ENCODE measurements around the gene LYST. TPM values are rescaled to one million over a fixed set of nuclear protein-coding genes. Genes with fewer than 3 reads are reported as not detected.

The LYST gene
- polyA plus RNA-seq, 1 of the 3 experiments (the other 2 are of a cell fraction), result 3.9 TPM

GRCh38 chr1:235683653-235684052 lies 183.1 kb downstream of the LYST start (continued):
- TF ChIP-seq RCOR1 (IDR thresholded peaks at IDR 0.05; ENCODE audit: low read length) (no peak), GATA2 (CRISPR knock-in tag; IDR thresholded peaks at IDR 0.05) (no peak), JUND (IDR thresholded peaks at IDR 0.05) (no peak), RXRA (IDR thresholded peaks at IDR 0.05; ENCODE audit: borderline replicate concordance, low read depth) (no peak), MEF2A (IDR thresholded peaks at IDR 0.05; ENCODE audit: borderline replicate concordance, low read depth) (no peak), RAD21 (IDR thresholded peaks at IDR 0.05; ENCODE audit: low read length) (no peak), NRF1 (IDR thresholded peaks at IDR 0.05; ENCODE audit: low read depth, low read length) (no peak)

GRCh38 chr1:235682216-235682615 lies 184.5 kb downstream of the LYST start:
- H4K20me1 ChIP-seq (ENCODE audit: insufficient read depth), result no peaks in the 10 kb centered on the region
- no peaks in the 10 kb centered on the region for H3K27me3 ChIP-seq (ENCODE audit: insufficient read depth)
- ChIA-PET POLR2A (no interaction called here), CTCF (no interaction called here)
- no peak overlapping the region for H2AFZ ChIP-seq (ENCODE audit: low read depth)
- H3K4me1 ChIP-seq (ENCODE audit: control insufficient read depth in 1 of 2, insufficient read depth in 2 of 2, low read depth in 1 of 2, low read length in 1 of 2), result no peaks in the 10 kb centered on the region
- H3K36me3 ChIP-seq (replicated peaks in 1 of 2; ENCODE audit: control insufficient read depth in 1 of 2, insufficient read depth in 2 of 2, low read length in 1 of 2), result peaks cover 0 to 13% of the 10 kb centered on the region in 2 experiments
- no peak overlapping the region for H3K4me2 ChIP-seq
- 96% methylated on average over 3 of the region's 3 CpGs for WGBS (ENCODE audit: low lambda C conversion rate)
- no peak for DNase-seq
- H3K9ac ChIP-seq, result no peak overlapping the region
- H3F3A ChIP-seq (replicated peaks; ENCODE audit: insufficient read depth), result no peaks in the 10 kb centered on the region
- TF ChIP-seq GABPA (IDR thresholded peaks at IDR 0.05; ENCODE audit: low read depth), result no peak
- no peak for TF ChIP-seq TEAD4 (IDR thresholded peaks at IDR 0.05; ENCODE audit: borderline replicate concordance, insufficient read depth)
- no peak for TF ChIP-seq TCF12 (IDR thresholded peaks at IDR 0.05)
- no peak for TF ChIP-seq PBX3 (IDR thresholded peaks at IDR 0.05)
- no peak for TF ChIP-seq NRF1 (IDR thresholded peaks at IDR 0.05; ENCODE audit: low read depth, low read length)
- H3K27ac ChIP-seq (ENCODE audit: low read depth in 2 of 2, low read length in 1 of 2), result no peak overlapping the region
- H3K4me3 ChIP-seq (ENCODE audit: low read depth in 2 of 2, low read length in 1 of 2), result no peak overlapping the region
- no peaks in the 10 kb centered on the region for H3K9me2 ChIP-seq
- H3K9me3 ChIP-seq, result no peaks in the 10 kb centered on the region
- no peaks in the 10 kb centered on the region for H3K79me2 ChIP-seq (ENCODE audit: insufficient read depth)

GRCh38 chr1:235679644-235680043 lies 187.1 kb downstream of the LYST start:
- no peaks in the 10 kb centered on the region for H3K79me2 ChIP-seq (ENCODE audit: insufficient read depth)
- CTCF ChIA-PET, result no interaction called here
- no peaks in the 10 kb centered on the region for H3F3A ChIP-seq (replicated peaks; ENCODE audit: insufficient read depth)
- H3K27me3 ChIP-seq (ENCODE audit: insufficient read depth), result no peaks in the 10 kb centered on the region
- TF ChIP-seq REST (IDR thresholded peaks at IDR 0.05; ENCODE audit: low read depth, low read length) (no peak), ELF1 (IDR thresholded peaks at IDR 0.05) (no peak), MAX (IDR thresholded peaks at IDR 0.05; ENCODE audit: low read depth) (no peak), RAD21 (IDR thresholded peaks at IDR 0.05; ENCODE audit: low read length) (no peak), RXRA (IDR thresholded peaks at IDR 0.05; ENCODE audit: borderline replicate concordance, low read depth) (no peak), NRF1 (IDR thresholded peaks at IDR 0.05; ENCODE audit: low read depth, low read length) (no peak), NFIC (IDR thresholded peaks at IDR 0.05; ENCODE audit: borderline replicate concordance) (no peak), MEF2A (IDR thresholded peaks at IDR 0.05; ENCODE audit: borderline replicate concordance, low read depth) (no peak), TEAD4 (IDR thresholded peaks at IDR 0.05; ENCODE audit: borderline replicate concordance, insufficient read depth) (no peak), JUND (IDR thresholded peaks at IDR 0.05) (no peak), USF1 (IDR thresholded peaks at IDR 0.05; ENCODE audit: borderline replicate concordance, low read depth) (no peak), YY1 (IDR thresholded peaks at IDR 0.05; ENCODE audit: low read depth) (no peak)
- 100% methylated on average over 2 of the region's 3 CpGs for WGBS (ENCODE audit: low lambda C conversion rate)
- no peak overlapping the region for H3K9ac ChIP-seq
- no peak for DNase-seq
- H3K9me2 ChIP-seq, result no peaks in the 10 kb centered on the region
- H2AFZ ChIP-seq (ENCODE audit: low read depth), result no peak overlapping the region
- H3K36me3 ChIP-seq (replicated peaks in 1 of 2; ENCODE audit: control insufficient read depth in 1 of 2, insufficient read depth in 2 of 2, low read length in 1 of 2), result peaks cover 17 to 26% of the 10 kb centered on the region in 2 experiments
- no peak overlapping the region for H3K27ac ChIP-seq (ENCODE audit: low read depth in 2 of 2, low read length in 1 of 2)
- no peak overlapping the region for H3K4me3 ChIP-seq (ENCODE audit: low read depth in 2 of 2, low read length in 1 of 2)
- no peaks in the 10 kb centered on the region for H3K9me3 ChIP-seq
- H3K4me1 ChIP-seq (ENCODE audit: control insufficient read depth in 1 of 2, insufficient read depth in 2 of 2, low read depth in 1 of 2, low read length in 1 of 2), result no peaks in the 10 kb centered on the region
- no peak overlapping the region for H3K4me2 ChIP-seq
- POLR2A ChIA-PET, result interaction anchor here (0.6 kb wide), 1 partner anchor 31 kb away, joined by 3 read pairs; no protein-coding TSS in a partner anchor
- no peaks in the 10 kb centered on the region for H4K20me1 ChIP-seq (ENCODE audit: insufficient read depth)
